H1 (cell line): Measurements from ENCODE around the gene SLC25A38. TPM values are rescaled to one million over a fixed set of nuclear protein-coding genes. Genes with fewer than 3 reads are reported as not detected.
A peak's percentile ranks its signal among the peaks of the same experiment; 100 is the strongest.

ENCODE experiments used
- ATF2 ChIP-seq: IDR thresholded peaks from 2 replicates; pipeline ENCODE4 v1.6.1; 2012; ENCODE audit warnings: low read length, inconsistent platforms
- CBX5 ChIP-seq: fragments of 300-800, 300-1000 bp; sonication (generic); IDR thresholded peaks from 2 replicates; pipeline ENCODE4 v1.7.1; 2016; ENCODE audit warnings: antibody characterized with exemption, low read length, low read depth
- CHD2 ChIP-seq: IDR thresholded peaks from 2 replicates; pipeline ENCODE4 v1.6.1; 2012; ENCODE audit warnings: low read length, improper control_type of control experiment
- CTBP2 ChIP-seq: IDR thresholded peaks from 2 replicates; pipeline ENCODE4 v1.7.0; 2011; ENCODE audit warnings: borderline replicate concordance, mild to moderate bottlenecking, moderate library complexity, mixed read lengths, low read length; ENCODE audit not compliant: insufficient read depth, insufficient read length
- CTCF ChIP-seq, 3 experiments: IDR thresholded peaks; 1 replicate in 2 of 3; 2 replicates in 1 of 3; pipeline versions ENCODE4 v1.5.1 to v1.6.1; 2011; ENCODE audit warnings: low read length in 3 of 3, mild to moderate bottlenecking in 3 of 3, inconsistent platforms in 2 of 3, low read depth in 1 of 3, moderate library complexity in 1 of 3; ENCODE audit not compliant: insufficient read depth in 1 of 3; ENCODE audit errors: control extremely low read depth in 1 of 3
- EGR1 ChIP-seq: IDR thresholded peaks from 2 replicates; pipeline ENCODE4 v1.6.1; 2011; ENCODE audit warnings: low read depth, low read length, borderline replicate concordance
- EP300 ChIP-seq, 2 experiments: IDR thresholded peaks; 1 replicate in 1 of 2; 2 replicates in 1 of 2; pipeline ENCODE4 v1.6.1; 2011 to 2012; ENCODE audit warnings: low read depth in 2 of 2, low read length in 2 of 2, mild to moderate bottlenecking in 2 of 2, borderline replicate concordance in 1 of 2, inconsistent platforms in 1 of 2, moderate library complexity in 1 of 2
- HDAC2 ChIP-seq, 2 experiments: fragments of 300-600 bp in 1 of 2; sonication (generic) in 1 of 2; IDR thresholded peaks; 2 replicates each; pipeline ENCODE4 v1.6.1; 2011 to 2012; ENCODE audit warnings: low read depth in 2 of 2, low read length in 2 of 2, mild to moderate bottlenecking in 2 of 2, moderate library complexity in 2 of 2, borderline replicate concordance in 1 of 2, inconsistent platforms in 1 of 2
- JUND ChIP-seq: IDR thresholded peaks from 2 replicates; pipeline ENCODE4 v1.6.1; 2011; ENCODE audit warnings: mild to moderate bottlenecking, improper control_type of control experiment, low read length
- KDM1A ChIP-seq: fragments of 200-600, 300-600 bp; sonication (generic); IDR thresholded peaks from 2 replicates; pipeline ENCODE4 v1.7.1; 2016; ENCODE audit warnings: mild to moderate bottlenecking, low read length, borderline replicate concordance
- POLR2A ChIP-seq, 2 experiments: IDR thresholded peaks; 1 replicate in 1 of 2; 2 replicates in 1 of 2; pipeline ENCODE4 v1.6.1; 2011; ENCODE audit warnings: low read depth in 2 of 2, low read length in 2 of 2, mild to moderate bottlenecking in 2 of 2; ENCODE audit errors: control extremely low read depth in 1 of 2
- POLR2AphosphoS5 ChIP-seq: IDR thresholded peaks from 2 replicates; pipeline ENCODE4 v1.6.1; 2011; ENCODE audit warnings: low read depth, low read length
- RAD21 ChIP-seq, 2 experiments: IDR thresholded peaks in 1 of 2; conservative IDR thresholded peaks in 1 of 2; 2 replicates each; pipeline ENCODE4 v1.6.1; 2011; ENCODE audit warnings: low read depth in 2 of 2, low read length in 2 of 2, improper control_type of control experiment in 1 of 2, inconsistent platforms in 1 of 2, mild to moderate bottlenecking in 1 of 2, moderate library complexity in 1 of 2
- RFX5 ChIP-seq: IDR thresholded peaks from 2 replicates; pipeline ENCODE4 v1.6.1; 2011; ENCODE audit warnings: low read depth, low read length, improper control_type of control experiment, borderline replicate concordance
- SUZ12 ChIP-seq: fragments of 200-600 bp; sonication (generic); IDR thresholded peaks from 2 replicates; pipeline ENCODE4 v1.6.1; 2012; ENCODE audit warnings: mild to moderate bottlenecking, inconsistent platforms, low read length, moderate library complexity, mixed read lengths
- TEAD4 ChIP-seq: IDR thresholded peaks from 2 replicates; pipeline ENCODE4 v1.6.1; 2012; ENCODE audit warnings: low read depth, low read length, inconsistent platforms, mixed read lengths
- ZNF274 ChIP-seq: IDR thresholded peaks from 2 replicates; pipeline ENCODE4 v1.7.0; 2012; ENCODE audit warnings: low read length, borderline replicate concordance; ENCODE audit errors: extremely low read depth
- polyA plus RNA-seq, 7 experiments: library from polyadenylated mRNA; depleted of rRNA in 3 of 7; stranded (reverse) in 5 of 7; unstranded in 2 of 7; fragments of >200 nt in 5 of 7; fragments of 200-250 nt in 2 of 7; gene quantifications; 1 replicate in 5 of 7; 2 replicates in 1 of 7; 4 replicates in 1 of 7; pipeline versions ENCODE4 v1.2.1 to v1.2.3, GENCODE V29; 2011 to 2013; ENCODE audit warnings: missing spikeins in 2 of 7, mixed read lengths in 2 of 7
- total RNA-seq: library from RNA; stranded (reverse); fragmentation: NEBNext Ultra II Directional; extraction: Animal tissue kit (Norgen Biotek cat#: 25700); gene quantifications from 2 replicates; pipeline ENCODE4 v1.2.1, GENCODE V29; 2021
- TF ChIP-seq, protein P1 (sequence below): IDR thresholded peaks from 2 replicates; pipeline ENCODE4 v1.6.1; 2012; ENCODE audit warnings: inconsistent platforms

SLC25A38 gene
- total and polyA plus RNA-seq, 2 of the 8 experiments (the other 6 are each of a cell fraction or from before 2014, with no cell fraction given), result 41.2 to 45.8 TPM

GRCh38 chr3:39404943-39405686 lies 21.9 kb downstream of the SLC25A38 start (continued):
- no peak for TF ChIP-seq TEAD4
- TF ChIP-seq ZNF274, result no peak
- TF ChIP-seq RFX5, result no peak
- no peak for TF ChIP-seq CBX5
- TF ChIP-seq, protein P1, sequence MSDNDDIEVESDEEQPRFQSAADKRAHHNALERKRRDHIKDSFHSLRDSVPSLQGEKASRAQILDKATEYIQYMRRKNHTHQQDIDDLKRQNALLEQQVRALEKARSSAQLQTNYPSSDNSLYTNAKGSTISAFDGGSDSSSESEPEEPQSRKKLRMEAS, result no peak
- no peak for TF ChIP-seq SUZ12
- no peak for TF ChIP-seq KDM1A
- peak; percentile 85 to 92 for TF ChIP-seq POLR2A (IDR thresholded peaks at IDR 0.05; ENCODE audit: control extremely low read depth in 1 of 2, low read depth in 2 of 2, low read length in 2 of 2)
- TF ChIP-seq CHD2, result 0 out of 2 replicates have a peak, but pooled peaks have one; percentile 43
- TF ChIP-seq EP300 (IDR thresholded peaks at IDR 0.05; ENCODE audit: borderline replicate concordance in 1 of 2, low read depth in 2 of 2, low read length in 2 of 2), result peak in 1 of 2 experiments; percentile 76; a peak in 1 of 3 replicates
- TF ChIP-seq CTBP2, result peak; percentile 51
- TF ChIP-seq EGR1, result no peak
- TF ChIP-seq CTCF (IDR thresholded peaks at IDR 0.05; ENCODE audit: control extremely low read depth in 1 of 3, insufficient read depth in 1 of 3, low read depth in 1 of 3, low read length in 3 of 3), result 0 out of 4 replicates have a peak, but pooled peaks of 1 of the 3 experiments have one; percentile 3
- TF ChIP-seq HDAC2 (IDR thresholded peaks at IDR 0.05; ENCODE audit: borderline replicate concordance in 1 of 2, low read depth in 2 of 2, low read length in 2 of 2), result 0 out of 4 replicates have a peak, but pooled peaks of 1 of the 2 experiments have one; percentile 50
- no peak for TF ChIP-seq JUND
- peak; percentile 90 for TF ChIP-seq POLR2AphosphoS5
- TF ChIP-seq RAD21 (IDR thresholded peaks at IDR 0.05 in 1 of 2, conservative IDR thresholded peaks at IDR 0.05 in 1 of 2; ENCODE audit: low read depth in 2 of 2, low read length in 2 of 2), result peak in 1 of 2 experiments; percentile 11; a peak in 1 of 4 replicates
- TF ChIP-seq ATF2, result no peak
